ENCODE data around the gene RGL2.
"Not testable (repeated sequence)": the region's sequence is repeated elsewhere in the genome, so short reads cannot be mapped to it uniquely, and the experiment has no call there.

The RGL2 gene

GRCh38 chr6:33273129-33273923, 25.4 kb downstream of the RGL2 start:
- DNase-seq (ENCODE audit: low spot score), result no peak

GRCh38 chr6:33272275-33273128, 26.2 kb downstream of the RGL2 start:
- no peak for DNase-seq (ENCODE audit: low spot score)

- peak; percentile 93 for DNase-seq (ENCODE audit: low spot score)
Observed at GRCh38 chr6:33271468-33272274, 27.1 kb downstream of the RGL2 start, which contains the start of the genes RPS18 and VPS52. TSS of gene RPS18 (plus strand) at chr6:33272075. CDS start at chr6:33272120, 45 bp downstream. TSS of gene VPS52 (minus strand) at chr6:33271876. CDS start at chr6:33271675, 201 bp downstream.

- DNase-seq (ENCODE audit: low spot score), result no peak
Observed at GRCh38 chr6:33271117-33271467, 27.6 kb downstream of the RGL2 start.

- no peak for DNase-seq (ENCODE audit: low spot score)
Observed at GRCh38 chr6:33264015-33264414, 34.7 kb downstream of the RGL2 start.

- not testable (repeated sequence) for DNase-seq (ENCODE audit: low spot score)
Observed at GRCh38 chr6:33262490-33262889, 36.3 kb downstream of the RGL2 start.

GRCh38 chr6:33259032-33259431, 39.7 kb downstream of the RGL2 start:
- DNase-seq (ENCODE audit: low spot score), result no peak

- DNase-seq (ENCODE audit: low spot score), result no peak
Observed at GRCh38 chr6:33254591-33254990, 44.2 kb downstream of the RGL2 start.

GRCh38 chr6:33252759-33253158, 46.0 kb downstream of the RGL2 start:
- DNase-seq (ENCODE audit: low spot score), result no peak

- no peak for DNase-seq (ENCODE audit: low spot score)
Observed at GRCh38 chr6:33251395-33252012, 47.2 kb downstream of the RGL2 start.

GRCh38 chr6:33250731-33251130, 48.0 kb downstream of the RGL2 start:
- DNase-seq (ENCODE audit: low spot score), result no peak

- peak; percentile 45 for DNase-seq (ENCODE audit: low spot score)
Observed at GRCh38 chr6:33249732-33250630, 48.8 kb downstream of the RGL2 start.

GRCh38 chr6:33248932-33249731, 49.6 kb downstream of the RGL2 start:
- peak; percentile 91 for DNase-seq (ENCODE audit: low spot score)

GRCh38 chr6:33248643-33248931, 50.2 kb downstream of the RGL2 start:
- DNase-seq (ENCODE audit: low spot score), result no peak

- DNase-seq (ENCODE audit: low spot score), result peak; percentile 75
Observed at GRCh38 chr6:33247977-33248642, 50.6 kb downstream of the RGL2 start.

- no peak for DNase-seq (ENCODE audit: low spot score)
Observed at GRCh38 chr6:33243476-33243875, 55.3 kb downstream of the RGL2 start.

- DNase-seq (ENCODE audit: low spot score), result no peak
Observed at GRCh38 chr6:33241968-33242367, 56.8 kb downstream of the RGL2 start.
